HG03135 (cell line): ENCODE results near the gene EXOC3L1.

ENCODE experiments used
- ATAC-seq: cut with Tn5 transposase; IDR thresholded peaks from one replicate; pipeline ENCODE4 v1.9.1; 2021; ENCODE audit warnings: mild to moderate bottlenecking, moderate library complexity; ENCODE audit not compliant: unreplicated experiment

The EXOC3L1 gene

DNA sequence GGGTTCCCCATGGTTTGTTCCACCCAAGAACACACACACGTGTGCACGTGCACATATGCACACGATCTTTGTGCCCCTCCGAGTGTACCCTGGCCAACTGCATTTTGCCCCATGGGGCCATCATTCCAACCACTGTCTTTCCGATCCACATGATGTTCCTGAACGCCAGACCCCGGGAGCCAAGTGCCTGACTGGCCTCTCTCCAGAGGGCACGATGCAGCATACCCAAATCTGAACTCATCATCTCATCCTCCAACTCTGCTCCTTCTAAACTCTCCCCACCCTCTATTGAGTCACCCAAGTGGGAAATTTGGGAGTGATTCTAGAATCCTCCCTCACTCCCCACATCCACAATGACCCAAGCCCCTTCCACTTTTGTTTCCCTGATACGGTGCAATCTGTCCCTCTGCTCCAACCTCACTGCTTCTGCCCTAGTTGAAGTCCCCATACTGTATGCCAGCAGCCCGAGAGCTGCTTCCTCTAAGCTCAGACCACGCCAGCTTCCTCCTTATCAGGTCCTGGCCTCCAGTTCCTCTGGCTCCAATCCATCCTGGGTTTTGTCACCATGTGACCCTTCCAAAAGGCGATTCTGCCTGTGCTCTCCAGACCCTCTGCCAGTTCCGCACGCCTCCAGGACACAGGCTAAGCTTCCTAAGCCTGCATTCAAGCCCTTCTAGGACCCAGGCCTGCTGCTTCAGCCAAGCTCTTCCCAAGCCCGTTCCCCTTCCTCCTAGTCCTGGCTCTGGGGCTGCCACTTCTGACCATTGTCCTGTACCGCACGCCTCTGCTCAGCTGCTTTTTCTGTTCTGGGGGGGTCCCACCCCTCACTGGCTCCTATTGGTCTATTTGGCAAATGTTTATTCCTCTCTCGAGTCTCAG is 26.9 kb upstream of the EXOC3L1 start:
- ATAC-seq: no peak

DNA sequence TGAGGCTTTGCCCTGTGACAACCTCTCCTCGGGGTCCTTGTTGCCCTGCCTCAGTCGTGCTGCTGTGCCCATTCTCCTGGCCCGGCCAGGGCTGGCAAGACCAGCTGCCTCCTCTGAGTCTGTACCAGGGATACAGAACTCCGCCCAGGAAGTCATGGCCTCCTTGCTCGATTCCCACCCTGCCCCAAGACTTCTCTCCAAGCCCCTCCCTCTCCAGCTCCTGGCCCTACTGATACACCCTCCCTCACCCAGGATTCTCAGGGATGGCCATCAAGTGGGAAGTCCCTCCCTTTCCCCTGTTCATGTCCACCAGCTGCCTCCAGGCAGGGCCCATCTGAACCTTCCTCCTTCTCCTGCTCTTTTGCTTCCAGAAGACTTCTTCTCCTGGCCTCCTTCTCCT is 25.8 kb upstream of the EXOC3L1 start:
- no peak for ATAC-seq

DNA sequence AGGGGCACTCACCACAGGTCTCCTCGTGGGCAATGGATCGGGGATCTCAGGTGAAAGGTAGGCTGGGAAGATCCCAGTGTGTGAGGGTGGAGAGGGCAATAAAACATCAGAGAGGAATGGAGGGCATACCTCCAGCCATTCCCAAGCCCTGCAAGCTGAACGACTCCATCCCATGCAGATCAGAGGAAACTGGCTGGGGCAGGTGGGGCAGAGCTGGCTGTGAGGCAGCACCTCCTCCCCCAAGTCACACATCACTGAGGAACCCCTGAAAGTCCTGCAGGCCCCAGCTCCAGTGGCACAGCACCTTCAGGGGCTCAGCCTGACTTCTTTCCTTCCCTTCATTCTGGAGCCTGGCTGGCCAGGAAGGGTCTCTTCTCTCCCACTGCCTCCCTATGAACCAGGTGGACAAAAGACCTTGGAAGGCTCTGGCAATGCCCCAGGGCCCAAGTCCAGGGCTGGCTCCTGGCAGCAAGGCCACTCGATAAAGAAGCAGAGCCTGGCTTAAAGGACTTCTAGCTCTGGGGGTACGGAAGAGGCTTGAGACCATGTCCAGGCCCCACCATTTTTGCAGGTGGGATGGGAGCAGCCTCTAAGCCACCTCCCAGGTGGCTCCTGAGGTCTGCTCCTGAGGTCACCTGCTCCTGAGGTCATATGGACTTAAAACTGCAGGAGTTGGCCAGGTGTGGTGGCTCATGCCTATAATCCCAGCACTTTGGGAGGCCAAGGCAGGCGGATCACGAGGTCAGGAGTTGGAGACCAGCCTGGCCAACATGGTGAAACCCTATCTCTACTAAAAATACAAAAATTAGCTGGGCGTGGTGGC is 23.5 kb upstream of the EXOC3L1 start:
- no peak for ATAC-seq

DNA sequence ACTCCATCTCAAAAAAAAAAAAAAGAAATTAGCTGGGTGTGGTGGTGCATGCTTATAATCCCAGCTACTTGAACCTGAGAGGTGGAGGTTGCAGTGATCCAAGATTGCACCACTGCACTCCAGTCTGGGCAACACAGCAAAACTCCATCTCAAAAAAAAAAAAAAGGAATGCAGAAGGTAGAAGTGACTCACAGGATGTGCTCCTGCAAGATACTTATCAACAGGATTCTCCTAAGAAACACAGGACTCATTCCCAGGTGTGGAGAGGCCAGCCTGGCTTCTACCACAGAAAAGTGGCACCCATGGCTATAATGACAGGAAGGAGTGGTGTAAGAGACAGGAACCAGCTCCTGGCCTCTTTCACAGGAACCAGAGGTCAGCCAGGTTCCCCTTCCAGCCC is 22.8 kb upstream of the EXOC3L1 start:
- no peak for ATAC-seq

DNA sequence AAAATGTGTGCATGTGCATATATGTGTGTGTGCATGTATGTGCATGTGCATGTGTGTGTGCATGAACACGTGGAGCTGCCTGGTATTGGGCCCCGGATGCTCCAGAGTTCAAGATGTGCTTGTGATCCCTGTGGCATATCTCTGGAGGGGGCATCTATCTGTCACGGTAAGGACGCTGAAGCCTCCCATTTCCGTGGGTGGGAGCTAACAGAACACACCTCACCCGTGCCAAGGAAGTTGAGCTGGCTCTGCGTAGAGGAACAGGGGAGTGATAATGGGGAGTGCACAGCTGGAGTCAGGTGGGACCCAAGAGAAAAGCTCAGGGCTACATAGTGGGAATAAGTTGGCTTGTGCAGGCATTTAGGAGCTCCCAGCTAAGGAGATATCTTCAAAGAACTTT is 21.7 kb upstream of the EXOC3L1 start:
- ATAC-seq: no peak

DNA sequence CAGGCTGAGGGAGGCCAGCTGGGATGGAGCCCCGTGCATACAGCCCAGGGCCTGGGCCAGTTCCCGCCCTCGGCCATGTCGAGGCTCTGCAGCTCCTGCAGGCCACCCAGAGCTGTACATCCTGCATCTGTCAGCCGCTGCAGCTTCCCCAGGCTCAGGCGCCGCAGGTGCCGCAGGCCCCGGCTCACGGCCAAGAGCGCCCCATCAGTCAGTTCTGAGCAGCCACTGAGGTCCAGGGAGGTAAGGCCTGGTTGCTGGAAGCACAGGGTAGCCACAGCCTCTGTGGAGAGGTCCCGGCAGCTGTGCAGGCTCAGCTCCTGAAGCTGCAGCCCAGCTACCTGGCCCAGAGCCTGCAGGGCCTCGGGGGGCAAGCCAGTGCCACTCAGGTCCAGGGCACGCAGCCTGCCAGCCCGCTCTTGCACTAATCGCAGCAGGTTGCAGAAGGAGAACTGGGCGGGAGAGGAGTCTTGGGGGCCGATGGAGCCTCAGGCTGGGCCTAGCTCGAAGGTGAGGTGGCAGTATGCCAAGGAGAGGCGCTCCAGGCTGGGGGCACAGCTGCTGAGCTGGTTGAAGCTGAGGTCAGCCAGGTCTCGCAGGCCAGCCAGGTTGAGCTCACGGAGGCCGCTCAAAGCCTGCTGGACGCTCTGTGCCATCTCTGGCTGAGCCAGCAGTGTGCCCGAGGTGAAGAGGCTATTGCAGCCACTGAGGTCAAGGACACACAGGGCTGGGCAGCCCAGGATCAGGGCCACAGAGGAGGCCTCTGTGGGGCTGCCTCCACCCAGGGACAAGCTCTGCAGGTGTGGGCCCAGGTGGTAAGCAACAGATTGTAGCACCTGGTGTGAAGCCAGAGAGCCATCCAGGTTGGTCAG is 20.4 kb upstream of the EXOC3L1 start:
- ATAC-seq: no peak

DNA sequence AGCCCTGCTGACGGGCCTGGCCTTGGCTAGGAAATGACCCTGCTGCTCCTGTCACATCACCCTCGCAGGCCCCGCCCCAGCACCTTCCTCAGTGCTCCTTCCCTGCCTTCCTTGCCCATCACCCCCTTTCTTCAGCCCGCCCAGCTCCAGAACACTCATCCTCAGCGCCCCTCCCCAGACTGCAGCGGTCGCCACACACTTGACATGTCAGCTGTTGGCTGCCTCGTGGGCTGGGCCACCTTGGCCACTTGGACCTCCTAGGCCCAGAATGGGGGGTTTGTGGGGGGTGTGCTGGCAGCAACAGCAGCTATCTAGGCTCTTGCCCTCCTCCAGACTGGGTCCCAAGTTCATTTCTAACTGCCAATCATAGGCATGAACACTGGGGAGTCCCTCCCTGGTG is 19.6 kb upstream of the EXOC3L1 start:
- ATAC-seq: no peak

DNA sequence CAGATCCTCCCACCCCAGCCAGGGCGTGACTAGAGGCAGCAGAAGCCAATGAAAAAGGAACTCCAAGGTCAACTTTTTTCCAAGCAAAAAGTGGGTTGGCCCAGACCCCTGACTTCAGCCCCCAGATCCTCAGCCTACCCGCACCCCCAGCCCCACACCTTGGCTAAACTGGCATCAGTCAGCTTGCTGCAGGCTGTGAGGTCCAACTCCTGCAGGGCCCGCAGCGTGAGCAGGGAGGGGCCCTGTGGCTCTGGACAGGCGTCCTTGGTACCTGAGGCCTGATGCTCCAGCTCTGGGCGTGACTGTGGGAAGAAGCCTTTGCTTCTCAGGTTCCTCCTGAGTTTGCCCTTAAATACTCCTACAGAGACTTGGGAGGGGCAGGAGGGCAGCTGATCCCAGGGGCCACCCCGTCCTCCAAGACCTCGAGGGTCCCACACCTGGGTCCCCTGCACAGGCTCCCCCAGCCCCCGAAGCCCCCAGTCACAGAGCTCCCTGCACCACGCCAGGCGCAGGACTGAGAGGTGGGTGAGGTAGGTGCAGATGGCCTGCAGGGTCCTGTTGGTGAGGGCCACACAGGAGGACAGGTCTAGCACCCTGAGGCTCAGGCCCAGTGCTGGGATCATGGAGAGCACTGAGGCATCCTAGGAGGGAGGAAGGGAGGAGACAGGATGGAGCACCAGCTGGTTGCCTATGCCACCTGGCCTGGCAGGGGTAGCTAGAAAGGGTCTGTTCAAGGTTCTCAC is 18.4 kb upstream of the EXOC3L1 start:
- no peak for ATAC-seq

DNA sequence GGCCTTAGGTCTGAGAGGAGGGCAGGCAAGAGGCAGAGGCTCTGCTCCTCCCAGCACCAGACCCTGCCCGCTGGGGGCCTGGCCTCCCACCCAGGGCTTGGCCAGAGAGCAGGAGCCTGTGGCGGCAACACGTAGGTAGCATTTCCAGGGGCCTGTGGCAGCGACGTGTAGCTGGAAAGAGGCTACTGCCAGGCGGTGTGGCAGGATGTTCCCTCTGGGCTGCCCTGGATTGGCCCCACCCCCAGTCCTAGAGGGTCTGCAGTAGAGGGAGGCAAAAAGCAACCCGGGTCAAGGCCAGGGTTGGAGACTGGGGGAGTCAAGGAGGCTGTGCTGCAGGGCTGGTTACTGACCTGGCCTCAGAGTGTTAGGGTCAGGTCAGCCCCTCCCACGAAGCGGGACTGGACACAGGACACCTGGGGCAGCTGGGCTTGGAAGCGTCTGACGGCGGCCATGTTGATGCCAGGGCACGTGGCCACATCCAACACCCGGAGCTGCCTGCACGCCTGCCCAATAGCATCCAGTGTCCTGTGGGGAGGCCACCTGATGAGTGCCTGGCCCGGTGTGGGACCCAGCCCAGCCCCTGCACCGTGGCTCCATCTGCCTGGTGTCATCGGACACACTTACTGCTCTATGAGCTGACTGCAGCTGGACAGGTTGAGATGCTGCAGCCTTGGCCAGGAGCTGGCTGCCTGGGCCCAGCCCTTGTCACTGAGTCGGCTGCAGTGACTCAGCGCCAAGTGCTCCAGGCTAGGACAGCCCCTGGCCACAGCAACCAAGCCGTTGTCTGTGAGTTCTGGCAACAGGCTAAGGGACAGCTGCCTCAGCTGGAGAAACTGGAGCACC is 17.5 kb upstream of the EXOC3L1 start:
- no peak for ATAC-seq

DNA sequence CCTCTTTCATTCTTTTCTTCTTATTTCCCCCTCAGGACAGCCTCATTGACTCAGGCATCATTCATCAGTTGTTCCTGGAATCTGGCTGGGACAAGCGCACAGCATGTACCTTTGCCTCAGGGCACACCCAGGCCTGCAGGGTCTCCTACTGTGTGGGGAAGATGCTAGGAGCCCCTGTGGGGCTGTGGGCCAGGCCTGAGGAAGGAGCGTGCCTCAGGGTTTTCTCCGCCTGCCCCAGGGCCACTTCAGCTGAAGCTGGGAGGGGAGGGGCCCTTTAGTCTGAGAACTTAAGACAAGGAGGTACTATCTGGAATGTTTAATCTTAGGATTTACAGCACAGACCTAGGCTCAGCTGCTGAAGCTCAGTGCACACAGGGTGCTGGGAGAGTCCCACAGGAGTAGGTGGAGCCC is 16.9 kb upstream of the EXOC3L1 start:
- ATAC-seq: no peak

DNA sequence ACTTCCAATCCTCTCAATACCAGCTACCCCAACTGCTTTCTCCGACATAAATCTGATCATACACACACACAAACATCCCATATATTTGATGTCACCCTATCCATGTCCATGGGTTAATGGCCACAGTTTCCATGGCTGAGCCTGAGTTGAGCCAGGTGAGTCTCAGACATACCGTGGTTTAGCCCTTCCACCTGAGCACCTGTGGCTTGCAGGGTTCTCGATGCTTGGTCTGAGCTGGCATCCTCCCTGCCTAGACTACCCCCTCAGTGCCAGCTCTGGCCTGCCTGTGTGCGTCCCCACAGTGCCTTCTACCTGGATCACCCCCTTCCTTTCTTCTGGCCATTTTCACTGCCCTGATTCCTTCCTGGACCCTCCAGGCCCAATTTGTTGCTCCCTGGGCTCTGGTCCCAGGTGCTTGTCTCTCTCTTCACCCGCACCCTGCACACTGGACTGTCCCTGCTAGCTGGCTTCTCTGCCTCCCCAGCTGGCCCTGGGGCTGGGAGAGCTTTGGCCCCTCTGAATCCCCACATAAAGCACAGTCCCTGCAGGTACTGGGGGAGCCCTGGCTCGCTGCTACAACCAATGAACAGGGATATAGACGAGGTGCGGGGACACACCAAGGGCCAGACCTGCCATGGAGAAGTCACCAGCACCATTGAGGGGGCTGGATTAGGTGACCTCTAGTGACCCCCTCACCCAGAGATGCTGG is 16.3 kb upstream of the EXOC3L1 start:
- no peak for ATAC-seq

DNA sequence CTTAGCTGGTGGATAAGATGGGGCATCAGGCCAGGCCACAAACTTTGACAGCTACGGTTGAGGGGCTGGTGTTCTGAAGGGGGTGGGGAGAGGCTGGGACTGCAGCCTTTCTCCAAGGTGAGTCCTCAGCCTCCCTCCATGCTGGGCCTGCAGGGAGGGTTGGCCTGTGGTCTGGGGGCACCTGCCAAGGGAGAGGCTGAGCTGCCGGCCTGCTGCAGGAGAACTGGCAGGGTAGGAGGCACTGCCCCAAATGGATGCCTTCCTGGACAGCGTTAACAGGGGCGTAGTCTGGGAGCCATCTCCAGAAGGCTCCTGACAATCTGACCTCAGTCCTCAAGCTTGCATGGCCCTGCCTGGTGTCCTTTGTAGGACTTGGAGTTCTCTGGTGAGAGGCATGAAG is 14.1 kb upstream of the EXOC3L1 start:
- ATAC-seq: no peak

DNA sequence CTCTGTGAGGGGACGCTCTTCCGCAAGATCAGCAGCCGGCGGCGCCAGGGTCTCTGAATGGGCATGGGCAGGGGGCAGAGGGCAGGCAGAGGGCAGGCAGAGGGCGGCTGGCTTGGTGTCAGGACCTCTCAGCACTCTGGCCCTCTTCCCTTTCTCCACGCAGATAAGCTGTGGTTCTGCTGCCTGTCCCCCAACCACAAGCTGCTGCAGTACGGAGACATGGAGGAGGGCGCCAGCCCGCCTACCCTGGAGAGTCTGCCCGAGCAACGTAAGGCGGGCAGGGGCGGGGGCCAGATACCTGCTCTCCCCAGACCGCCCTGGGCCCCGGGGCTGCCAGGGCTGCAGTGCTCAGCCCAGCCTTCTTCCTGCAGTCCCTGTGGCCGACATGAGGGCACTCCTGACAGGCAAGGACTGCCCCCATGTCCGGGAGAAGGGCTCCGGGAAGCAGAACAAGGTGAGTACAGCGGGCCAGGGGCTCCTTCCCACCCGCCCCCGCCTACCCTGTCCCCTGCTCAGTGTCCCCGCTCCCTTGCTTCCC is 13.1 kb upstream of the EXOC3L1 start:
- no peak for ATAC-seq

DNA sequence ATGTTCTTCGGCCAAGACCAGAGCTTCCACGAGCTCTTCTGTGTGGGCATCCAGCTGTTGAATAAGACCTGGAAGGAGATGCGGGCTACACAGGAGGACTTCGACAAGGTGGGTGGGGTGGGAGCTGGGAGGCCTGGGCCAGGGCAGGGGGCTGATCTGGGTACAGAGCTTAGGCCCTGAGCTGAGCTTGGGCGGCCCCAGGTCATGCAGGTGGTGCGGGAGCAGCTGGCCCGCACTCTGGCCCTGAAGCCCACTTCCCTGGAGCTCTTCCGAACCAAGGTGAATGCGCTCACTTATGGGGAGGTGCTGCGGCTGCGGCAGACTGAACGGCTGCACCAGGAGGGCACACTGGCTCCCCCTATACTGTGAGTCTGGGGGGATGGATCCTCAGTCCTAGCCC is 12.5 kb upstream of the EXOC3L1 start:
- ATAC-seq: no peak

DNA sequence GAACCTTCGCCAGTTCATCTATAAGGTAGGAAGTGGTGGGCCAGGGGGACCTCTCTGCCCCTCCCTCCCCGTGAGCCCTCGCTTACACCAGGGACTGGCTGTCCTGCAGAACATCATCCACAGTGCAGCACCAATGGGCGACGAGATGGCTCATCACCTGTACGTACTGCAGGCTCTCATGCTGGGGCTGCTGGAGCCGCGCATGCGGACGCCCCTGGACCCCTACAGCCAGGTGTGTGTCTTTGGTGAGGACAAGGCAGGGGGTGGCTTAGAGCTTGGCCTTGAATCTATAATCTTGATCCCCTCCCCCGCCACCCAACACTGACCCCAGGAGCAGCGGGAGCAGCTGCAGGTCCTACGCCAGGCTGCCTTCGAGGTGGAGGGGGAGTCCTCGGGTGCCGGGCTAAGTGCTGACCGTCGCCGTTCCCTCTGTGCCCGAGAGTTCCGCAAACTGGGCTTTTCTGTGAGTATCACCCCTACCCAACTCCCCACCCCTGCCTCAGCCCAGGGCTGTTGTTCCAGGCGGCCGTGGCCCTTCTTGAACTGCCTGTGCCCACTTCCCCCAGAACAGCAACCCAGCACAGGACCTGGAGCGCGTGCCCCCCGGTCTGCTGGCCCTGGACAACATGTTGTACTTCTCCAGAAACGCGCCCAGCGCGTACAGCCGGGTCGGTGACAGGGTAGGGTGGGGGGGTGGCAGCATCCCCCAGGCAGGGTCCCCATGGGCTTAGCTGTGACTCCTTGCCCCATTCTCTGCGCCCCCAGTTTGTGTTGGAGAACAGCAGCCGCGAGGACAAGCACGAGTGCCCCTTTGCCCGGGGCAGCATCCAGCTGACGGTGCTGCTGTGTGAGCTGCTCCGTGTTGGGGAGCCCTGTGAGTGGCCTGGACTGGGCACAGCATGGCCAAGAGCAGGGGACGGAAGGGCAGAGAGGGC is 11.7 kb upstream of the EXOC3L1 start:
- no peak for ATAC-seq

DNA sequence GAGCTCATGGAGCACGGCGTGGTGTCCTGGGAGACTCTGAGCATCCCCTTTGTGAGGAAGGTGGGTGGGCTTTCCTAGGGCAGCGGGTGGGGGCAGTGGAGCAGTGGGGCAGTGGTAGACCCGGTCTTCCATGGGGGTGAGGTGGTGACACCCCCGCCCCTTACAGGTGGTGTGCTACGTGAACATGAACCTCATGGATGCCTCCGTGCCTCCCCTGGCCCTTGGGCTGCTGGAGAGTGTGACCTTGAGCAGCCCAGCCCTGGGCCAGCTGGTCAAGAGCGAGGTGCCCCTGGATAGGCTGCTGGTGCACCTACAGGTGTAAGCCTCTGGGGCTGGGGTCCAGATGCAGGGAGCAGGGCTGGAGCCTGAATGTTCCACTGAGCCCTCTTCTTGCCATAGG is 10.6 kb upstream of the EXOC3L1 start:
- ATAC-seq: no peak

DNA sequence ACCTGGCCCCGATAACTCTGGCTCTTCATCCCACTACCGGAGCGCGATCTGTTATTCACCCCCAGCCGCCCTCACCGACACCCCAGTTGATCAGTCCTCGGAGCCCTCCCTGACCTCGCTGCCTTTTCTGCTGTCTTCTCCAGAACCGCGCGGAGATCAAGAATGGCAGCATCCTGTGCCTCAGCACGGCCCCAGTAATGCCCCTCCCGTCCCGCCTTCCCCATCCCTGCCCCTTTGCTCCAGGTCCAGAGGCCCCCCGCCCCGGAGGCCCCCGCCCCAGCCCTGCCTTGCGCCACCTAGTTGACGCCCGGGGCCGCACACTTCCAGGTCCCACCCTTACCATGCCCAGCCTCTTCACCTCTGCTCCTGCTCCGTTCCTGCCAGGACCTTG is 9.9 kb upstream of the EXOC3L1 start:
- no peak for ATAC-seq
